OCI-M1 (cell line): ENCODE data around the gene FAM163B.
A peak's percentile ranks its signal among the peaks of the same experiment; 100 is the strongest.

Source experiments
- DNase-seq: peaks from one replicate; lab custom pipeline; 2025; lab: John Stamatoyannopoulos, UW

FAM163B gene

GRCh38 chr9:133609311-133610098 is at the start of gene FAM163B:
Gene FAM163B (minus strand): TSS chr9:133609389. CDS start chr9:133580223, 29,166 bp downstream.
- DNase-seq = no peak

- DNase-seq = no peak
Measured at GRCh38 chr9:133657120-133657661, 48.0 kb upstream of the FAM163B start.

GRCh38 chr9:133656211-133657119 is 47.3 kb upstream of the FAM163B start:
- no peak for DNase-seq

- DNase-seq = no peak
Measured at GRCh38 chr9:133655701-133656100, 46.5 kb upstream of the FAM163B start.

GRCh38 chr9:133654736-133655657 is 45.8 kb upstream of the FAM163B start:
- no peak for DNase-seq

GRCh38 chr9:133653638-133654037 is 44.4 kb upstream of the FAM163B start:
- no peak for DNase-seq

GRCh38 chr9:133650026-133650425 is 40.8 kb upstream of the FAM163B start:
- DNase-seq = no peak

GRCh38 chr9:133649194-133649593 is 40.0 kb upstream of the FAM163B start:
- DNase-seq = no peak

GRCh38 chr9:133647765-133648469 is 38.7 kb upstream of the FAM163B start:
- no peak for DNase-seq

- no peak for DNase-seq
Measured at GRCh38 chr9:133647148-133647547, 38.0 kb upstream of the FAM163B start.

- peak; percentile 16 for DNase-seq
Measured at GRCh38 chr9:133645021-133645765, 36.0 kb upstream of the FAM163B start.

GRCh38 chr9:133643978-133644760 is 35.0 kb upstream of the FAM163B start:
- DNase-seq = no peak

GRCh38 chr9:133643362-133643755 is 34.2 kb upstream of the FAM163B start:
- DNase-seq = no peak

- DNase-seq = no peak
Measured at GRCh38 chr9:133642708-133643361, 33.6 kb upstream of the FAM163B start.

- DNase-seq = no peak
Measured at GRCh38 chr9:133641861-133642595, 32.8 kb upstream of the FAM163B start.

GRCh38 chr9:133641396-133641655 is 32.1 kb upstream of the FAM163B start:
- no peak for DNase-seq

- no peak for DNase-seq
Measured at GRCh38 chr9:133640580-133641395, 31.6 kb upstream of the FAM163B start.

GRCh38 chr9:133640160-133640559 is 31.0 kb upstream of the FAM163B start:
- DNase-seq = no peak
